OCI-LY3 (cell line): ENCODE measurements around the gene VSNL1.

Experiments used
- EZH2phosphoT487 ChIP-seq: fragments of 200-600 bp; shearing (Covaris generic); IDR thresholded peaks from 2 replicates; pipeline ENCODE4 v1.6.1; 2018; ENCODE audit warnings: antibody characterized with exemption, mixed run types, low read depth
- TF ChIP-seq, protein P1 (sequence below): fragments of 200-600, 300-600 bp; sonication (generic); IDR thresholded peaks from 2 replicates; pipeline ENCODE4 v1.5.1; 2014; ENCODE audit warnings: antibody characterized with exemption, low read length, low read depth

GRCh38 chr2:17540813-17541530 lies 476 bp downstream of the VSNL1 start:
- TF ChIP-seq, protein P1, sequence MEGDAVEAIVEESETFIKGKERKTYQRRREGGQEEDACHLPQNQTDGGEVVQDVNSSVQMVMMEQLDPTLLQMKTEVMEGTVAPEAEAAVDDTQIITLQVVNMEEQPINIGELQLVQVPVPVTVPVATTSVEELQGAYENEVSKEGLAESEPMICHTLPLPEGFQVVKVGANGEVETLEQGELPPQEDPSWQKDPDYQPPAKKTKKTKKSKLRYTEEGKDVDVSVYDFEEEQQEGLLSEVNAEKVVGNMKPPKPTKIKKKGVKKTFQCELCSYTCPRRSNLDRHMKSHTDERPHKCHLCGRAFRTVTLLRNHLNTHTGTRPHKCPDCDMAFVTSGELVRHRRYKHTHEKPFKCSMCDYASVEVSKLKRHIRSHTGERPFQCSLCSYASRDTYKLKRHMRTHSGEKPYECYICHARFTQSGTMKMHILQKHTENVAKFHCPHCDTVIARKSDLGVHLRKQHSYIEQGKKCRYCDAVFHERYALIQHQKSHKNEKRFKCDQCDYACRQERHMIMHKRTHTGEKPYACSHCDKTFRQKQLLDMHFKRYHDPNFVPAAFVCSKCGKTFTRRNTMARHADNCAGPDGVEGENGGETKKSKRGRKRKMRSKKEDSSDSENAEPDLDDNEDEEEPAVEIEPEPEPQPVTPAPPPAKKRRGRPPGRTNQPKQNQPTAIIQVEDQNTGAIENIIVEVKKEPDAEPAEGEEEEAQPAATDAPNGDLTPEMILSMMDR = no peak
- no peak for TF ChIP-seq EZH2phosphoT487
